SK-N-SH (cell line): ENCODE measurements around the gene OBP2A.

ENCODE experiments used
- EP300 ChIP-seq, 2 experiments: IDR thresholded peaks; 2 replicates each; pipeline versions ENCODE4 v1.4.0 to v1.6.1; 2012; ENCODE audit warnings: borderline replicate concordance in 1 of 2, low read depth in 1 of 2, low read length in 1 of 2
- EZH2phosphoT487 ChIP-seq: fragments of 200-600 bp; sonication (generic); IDR thresholded peaks from 2 replicates; pipeline ENCODE4 v1.6.1; 2017; ENCODE audit warnings: low read depth, mixed run types, mild to moderate bottlenecking, antibody characterized with exemption, moderate library complexity, borderline replicate concordance
- MXI1 ChIP-seq: IDR thresholded peaks from 2 replicates; pipeline ENCODE4 v1.6.1; 2012; ENCODE audit warnings: mild to moderate bottlenecking, low read depth, low read length, improper control_type of control experiment
- TAF1 ChIP-seq: IDR thresholded peaks from 2 replicates; pipeline ENCODE4 v1.6.1; 2012; ENCODE audit warnings: low read depth, mild to moderate bottlenecking, low read length, moderate library complexity, borderline replicate concordance
- TF ChIP-seq, protein P1 (sequence below): fragments of 200-600 bp; sonication (generic); IDR thresholded peaks from 2 replicates; pipeline ENCODE4 v1.6.1; 2017; ENCODE audit warnings: antibody characterized with exemption, mild to moderate bottlenecking, moderate library complexity
- TF ChIP-seq, protein P2 (sequence below): fragments of 150-350 bp; IDR thresholded peaks from 2 replicates; pipeline ENCODE4 v1.6.1; 2017; ENCODE audit warnings: antibody characterized with exemption, low read length, low read depth, borderline replicate concordance
- TF ChIP-seq, protein P3 (sequence below): IDR thresholded peaks from 2 replicates; pipeline ENCODE4 v1.6.1; 2012; ENCODE audit warnings: mild to moderate bottlenecking, low read depth, low read length, moderate library complexity
- TF ChIP-seq, protein P4 (sequence below): IDR thresholded peaks from 2 replicates; pipeline ENCODE4 v1.4.0; 2012; ENCODE audit warnings: low read depth

DNA sequence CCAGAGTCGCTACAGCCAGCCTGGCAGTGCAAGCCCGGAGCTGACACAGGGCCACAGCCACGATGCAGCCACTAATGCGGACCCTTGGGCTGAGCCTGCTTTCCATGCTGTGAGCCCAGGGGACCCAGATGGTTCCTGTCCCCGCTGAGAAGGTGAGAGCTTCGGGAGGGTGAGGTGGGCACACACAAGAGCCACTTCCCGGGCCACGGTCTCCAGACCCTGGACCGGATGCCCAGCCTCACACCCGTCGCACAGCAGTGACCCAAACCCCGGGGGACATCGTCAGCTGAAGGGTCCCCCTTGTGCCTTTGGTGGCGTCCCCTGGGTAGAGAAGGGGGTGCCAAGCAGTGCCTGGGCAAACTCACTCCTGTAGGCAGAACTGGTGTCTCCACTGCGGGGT, 29.0 kb downstream of the OBP2A start:
- TF ChIP-seq MXI1, result no peak
- TF ChIP-seq, protein P1, sequence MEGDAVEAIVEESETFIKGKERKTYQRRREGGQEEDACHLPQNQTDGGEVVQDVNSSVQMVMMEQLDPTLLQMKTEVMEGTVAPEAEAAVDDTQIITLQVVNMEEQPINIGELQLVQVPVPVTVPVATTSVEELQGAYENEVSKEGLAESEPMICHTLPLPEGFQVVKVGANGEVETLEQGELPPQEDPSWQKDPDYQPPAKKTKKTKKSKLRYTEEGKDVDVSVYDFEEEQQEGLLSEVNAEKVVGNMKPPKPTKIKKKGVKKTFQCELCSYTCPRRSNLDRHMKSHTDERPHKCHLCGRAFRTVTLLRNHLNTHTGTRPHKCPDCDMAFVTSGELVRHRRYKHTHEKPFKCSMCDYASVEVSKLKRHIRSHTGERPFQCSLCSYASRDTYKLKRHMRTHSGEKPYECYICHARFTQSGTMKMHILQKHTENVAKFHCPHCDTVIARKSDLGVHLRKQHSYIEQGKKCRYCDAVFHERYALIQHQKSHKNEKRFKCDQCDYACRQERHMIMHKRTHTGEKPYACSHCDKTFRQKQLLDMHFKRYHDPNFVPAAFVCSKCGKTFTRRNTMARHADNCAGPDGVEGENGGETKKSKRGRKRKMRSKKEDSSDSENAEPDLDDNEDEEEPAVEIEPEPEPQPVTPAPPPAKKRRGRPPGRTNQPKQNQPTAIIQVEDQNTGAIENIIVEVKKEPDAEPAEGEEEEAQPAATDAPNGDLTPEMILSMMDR, result no peak
- TF ChIP-seq, protein P2, sequence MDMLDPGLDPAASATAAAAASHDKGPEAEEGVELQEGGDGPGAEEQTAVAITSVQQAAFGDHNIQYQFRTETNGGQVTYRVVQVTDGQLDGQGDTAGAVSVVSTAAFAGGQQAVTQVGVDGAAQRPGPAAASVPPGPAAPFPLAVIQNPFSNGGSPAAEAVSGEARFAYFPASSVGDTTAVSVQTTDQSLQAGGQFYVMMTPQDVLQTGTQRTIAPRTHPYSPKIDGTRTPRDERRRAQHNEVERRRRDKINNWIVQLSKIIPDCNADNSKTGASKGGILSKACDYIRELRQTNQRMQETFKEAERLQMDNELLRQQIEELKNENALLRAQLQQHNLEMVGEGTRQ, result no peak
- no peak for TF ChIP-seq EZH2phosphoT487
- TF ChIP-seq EP300 (IDR thresholded peaks at IDR 0.05; ENCODE audit: borderline replicate concordance in 1 of 2, low read depth in 1 of 2, low read length in 1 of 2), result no peak
- TF ChIP-seq TAF1, result no peak
- TF ChIP-seq, protein P3, sequence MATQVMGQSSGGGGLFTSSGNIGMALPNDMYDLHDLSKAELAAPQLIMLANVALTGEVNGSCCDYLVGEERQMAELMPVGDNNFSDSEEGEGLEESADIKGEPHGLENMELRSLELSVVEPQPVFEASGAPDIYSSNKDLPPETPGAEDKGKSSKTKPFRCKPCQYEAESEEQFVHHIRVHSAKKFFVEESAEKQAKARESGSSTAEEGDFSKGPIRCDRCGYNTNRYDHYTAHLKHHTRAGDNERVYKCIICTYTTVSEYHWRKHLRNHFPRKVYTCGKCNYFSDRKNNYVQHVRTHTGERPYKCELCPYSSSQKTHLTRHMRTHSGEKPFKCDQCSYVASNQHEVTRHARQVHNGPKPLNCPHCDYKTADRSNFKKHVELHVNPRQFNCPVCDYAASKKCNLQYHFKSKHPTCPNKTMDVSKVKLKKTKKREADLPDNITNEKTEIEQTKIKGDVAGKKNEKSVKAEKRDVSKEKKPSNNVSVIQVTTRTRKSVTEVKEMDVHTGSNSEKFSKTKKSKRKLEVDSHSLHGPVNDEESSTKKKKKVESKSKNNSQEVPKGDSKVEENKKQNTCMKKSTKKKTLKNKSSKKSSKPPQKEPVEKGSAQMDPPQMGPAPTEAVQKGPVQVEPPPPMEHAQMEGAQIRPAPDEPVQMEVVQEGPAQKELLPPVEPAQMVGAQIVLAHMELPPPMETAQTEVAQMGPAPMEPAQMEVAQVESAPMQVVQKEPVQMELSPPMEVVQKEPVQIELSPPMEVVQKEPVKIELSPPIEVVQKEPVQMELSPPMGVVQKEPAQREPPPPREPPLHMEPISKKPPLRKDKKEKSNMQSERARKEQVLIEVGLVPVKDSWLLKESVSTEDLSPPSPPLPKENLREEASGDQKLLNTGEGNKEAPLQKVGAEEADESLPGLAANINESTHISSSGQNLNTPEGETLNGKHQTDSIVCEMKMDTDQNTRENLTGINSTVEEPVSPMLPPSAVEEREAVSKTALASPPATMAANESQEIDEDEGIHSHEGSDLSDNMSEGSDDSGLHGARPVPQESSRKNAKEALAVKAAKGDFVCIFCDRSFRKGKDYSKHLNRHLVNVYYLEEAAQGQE, result no peak
- TF ChIP-seq, protein P4, sequence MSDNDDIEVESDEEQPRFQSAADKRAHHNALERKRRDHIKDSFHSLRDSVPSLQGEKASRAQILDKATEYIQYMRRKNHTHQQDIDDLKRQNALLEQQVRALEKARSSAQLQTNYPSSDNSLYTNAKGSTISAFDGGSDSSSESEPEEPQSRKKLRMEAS, result no peak
